WTC11 (cell line): Measurements from ENCODE around the gene KDM4C. TPM values are rescaled to one million over a fixed set of nuclear protein-coding genes. Genes with fewer than 3 reads are reported as not detected.

Experiments
- ATAC-seq: fragments of 200-7000 bp; cut with Tn5 transposase; 2 replicates; pipeline ENCODE4 v1.10.0; 2021; ENCODE audit warnings: mild to moderate bottlenecking, moderate library complexity
- CTCF ChIA-PET: fragments of 300-600 bp; sonication (Branson Sonifier 250); formaldehyde crosslinking; loops from one replicate; lab custom pipeline; 2021; ENCODE audit warnings: antibody characterized with exemption; lab: Charles Lee
- POLR2A ChIA-PET: fragments of 350-600 bp; sonication (Branson Sonifier 250); formaldehyde crosslinking; loops from one replicate; lab custom pipeline; 2021; ENCODE audit warnings: antibody characterized with exemption; lab: Charles Lee
- DNase-seq: peaks from one replicate; pipeline ENCODE4 v3.0.0; 2021; ENCODE audit warnings: low spot score
- H3K27ac Mint-ChIP-seq: 2 replicates; pipeline ENCODE4 v1.8.0; 2021; ENCODE audit warnings: mixed read lengths
- H3K27me3 Mint-ChIP-seq: 2 replicates; pipeline ENCODE4 v1.8.0; 2021; ENCODE audit warnings: low read depth, mild to moderate bottlenecking, moderate library complexity, mixed read lengths
- H3K36me3 Mint-ChIP-seq: 2 replicates; pipeline ENCODE4 v1.8.0; 2021; ENCODE audit warnings: mixed read lengths
- H3K4me1 Mint-ChIP-seq: 2 replicates; pipeline ENCODE4 v1.8.0; 2022; ENCODE audit warnings: mixed read lengths
- H3K4me3 Mint-ChIP-seq: 2 replicates; pipeline ENCODE4 v1.8.0; 2021; ENCODE audit warnings: mild to moderate bottlenecking, moderate library complexity, mixed read lengths
- H3K9me3 Mint-ChIP-seq: 2 replicates; pipeline ENCODE4 v1.8.0; 2021; ENCODE audit warnings: mixed read lengths
- ATF6 ChIP-seq: sonication (generic); formaldehyde crosslinking; IDR thresholded peaks from 2 replicates; pipeline ENCODE4 v1.8.1; 2023; ENCODE audit warnings: mild to moderate bottlenecking, missing genetic modification reagents
- CBFB ChIP-seq: sonication (generic); formaldehyde crosslinking; IDR thresholded peaks from 2 replicates; pipeline ENCODE4 v1.8.1; 2022; ENCODE audit warnings: mild to moderate bottlenecking, low read depth, missing genetic modification reagents
- CDX4 ChIP-seq: fragments of 250-450 bp; sonication (Bioruptor Pico); IDR thresholded peaks from 2 replicates; pipeline ENCODE4 v1.9.0; 2021; ENCODE audit warnings: moderate library complexity, mild to moderate bottlenecking, inconsistent platforms, borderline replicate concordance
- CREM ChIP-seq: sonication (generic); formaldehyde crosslinking; IDR thresholded peaks from 2 replicates; pipeline ENCODE4 v1.8.1; 2022; ENCODE audit warnings: mild to moderate bottlenecking, missing genetic modification reagents, moderate library complexity
- E2F5 ChIP-seq: sonication (generic); formaldehyde crosslinking; IDR thresholded peaks from 2 replicates; pipeline ENCODE4 v1.8.1; 2022; ENCODE audit warnings: mild to moderate bottlenecking, moderate library complexity, missing genetic modification reagents
- HMGA2 ChIP-seq: fragments of 250-450 bp; sonication (Bioruptor Pico); IDR thresholded peaks from 2 replicates; pipeline ENCODE4 v1.4.0; 2021; ENCODE audit warnings: mild to moderate bottlenecking, moderate library complexity
- IRF1 ChIP-seq: sonication (generic); formaldehyde crosslinking; IDR thresholded peaks from 2 replicates; pipeline ENCODE4 v1.8.0; 2023; ENCODE audit warnings: missing genetic modification reagents
- NFE2L1 ChIP-seq: sonication (generic); formaldehyde crosslinking; IDR thresholded peaks from 2 replicates; pipeline ENCODE4 v1.8.1; 2023; ENCODE audit warnings: missing genetic modification reagents
- NR1H2 ChIP-seq: sonication (generic); formaldehyde crosslinking; IDR thresholded peaks from 2 replicates; pipeline ENCODE4 v1.9.0; 2021; ENCODE audit warnings: mild to moderate bottlenecking, moderate library complexity, missing genetic modification reagents
- PREB ChIP-seq: sonication (generic); formaldehyde crosslinking; IDR thresholded peaks from 2 replicates; pipeline ENCODE4 v1.8.1; 2022; ENCODE audit warnings: mild to moderate bottlenecking, missing genetic modification reagents, moderate library complexity, borderline replicate concordance
- SOX15 ChIP-seq: fragments of 250-450 bp; sonication (Bioruptor Pico); IDR thresholded peaks from 2 replicates; pipeline ENCODE4 v1.9.0; 2021; ENCODE audit warnings: mild to moderate bottlenecking
- SP1 ChIP-seq: sonication (generic); formaldehyde crosslinking; conservative IDR thresholded peaks from 2 replicates; pipeline ENCODE4 v1.8.1; 2022; ENCODE audit warnings: missing genetic modification reagents
- STAT6 ChIP-seq: sonication (generic); formaldehyde crosslinking; conservative IDR thresholded peaks from 2 replicates; pipeline ENCODE4 v1.8.1; 2023; ENCODE audit warnings: mild to moderate bottlenecking, low read depth, missing genetic modification reagents, moderate library complexity
- TEAD1 ChIP-seq: sonication (generic); formaldehyde crosslinking; IDR thresholded peaks from 2 replicates; pipeline ENCODE4 v1.8.0; 2022; ENCODE audit warnings: mild to moderate bottlenecking, missing genetic modification reagents
- TP53 ChIP-seq: sonication (generic); formaldehyde crosslinking; IDR thresholded peaks from 2 replicates; pipeline ENCODE4 v1.8.1; 2023; ENCODE audit warnings: mild to moderate bottlenecking, missing genetic modification reagents
- ZNF121 ChIP-seq: sonication (generic); formaldehyde crosslinking; IDR thresholded peaks from 2 replicates; pipeline ENCODE4 v1.8.0; 2023; ENCODE audit warnings: missing genetic modification reagents
- ZNF281 ChIP-seq: sonication (generic); formaldehyde crosslinking; IDR thresholded peaks from 2 replicates; pipeline ENCODE4 v1.8.0; 2023; ENCODE audit warnings: mild to moderate bottlenecking, missing genetic modification reagents
- ZNF317 ChIP-seq: sonication (generic); formaldehyde crosslinking; IDR thresholded peaks from 2 replicates; pipeline ENCODE4 v1.8.1; 2023; ENCODE audit warnings: low read depth, mild to moderate bottlenecking, moderate library complexity, missing genetic modification reagents, borderline replicate concordance
- ZNF416 ChIP-seq: fragments of 250-450 bp; sonication (Bioruptor Pico); IDR thresholded peaks from 2 replicates; pipeline ENCODE4 v1.9.0; 2021; ENCODE audit warnings: mild to moderate bottlenecking, inconsistent platforms
- total RNA-seq: library from RNA; stranded (reverse); gene quantifications from 3 replicates; pipeline ENCODE4 v1.2.3, GENCODE V29; 2021

KDM4C gene
- total RNA-seq, 1 experiment from 2014 or later, result 29.2 TPM

GRCh38 chr9:7104625-7105024, 346.9 kb downstream of the KDM4C start (continued):
- TF ChIP-seq TP53 (CRISPR knock-in tag), result no peak
- TF ChIP-seq CDX4 (CRISPR knock-in tag), result no peak
- no peak for TF ChIP-seq NFE2L1 (CRISPR knock-in tag)
- TF ChIP-seq HMGA2 (CRISPR knock-in tag), result no peak
- no peak for TF ChIP-seq ZNF317 (CRISPR knock-in tag)
- no peak for TF ChIP-seq SOX15 (CRISPR knock-in tag)

- H3K27me3 Mint-ChIP-seq, result no peaks in the 10 kb centered on the region
- ChIA-PET POLR2A (no interaction called here), CTCF (no interaction called here)
- peaks cover 18% of the 10 kb centered on the region for H3K4me1 Mint-ChIP-seq
- H3K36me3 Mint-ChIP-seq, result peaks cover 8% of the 10 kb centered on the region
- TF ChIP-seq SP1 (CRISPR knock-in tag), result no peak
- DNase-seq (no peak), ATAC-seq (no peak)
- H3K27ac Mint-ChIP-seq, result no peak overlapping the region
- no peak overlapping the region for H3K4me3 Mint-ChIP-seq
- H3K9me3 Mint-ChIP-seq, result no peaks in the 10 kb centered on the region
Observed at GRCh38 chr9:7105095-7105494, 347.3 kb downstream of the KDM4C start.

GRCh38 chr9:7108936-7109335, 351.2 kb downstream of the KDM4C start:
- Mint-ChIP-seq H3K4me1 (peaks cover under 1% of the 10 kb centered on the region; the same call in 1 of the 2 replicates), H3K27ac (no peak overlapping the region), H3K9me3 (no peaks in the 10 kb centered on the region), H3K36me3 (peaks cover 3% of the 10 kb centered on the region), H3K4me3 (no peak overlapping the region), H3K27me3 (no peaks in the 10 kb centered on the region)
- no peak for ATAC-seq
- ChIA-PET POLR2A (no interaction called here), CTCF (no interaction called here)
- no peak for DNase-seq
- no peak for TF ChIP-seq ZNF281

GRCh38 chr9:7111413-7111812, 353.6 kb downstream of the KDM4C start:
- no peak overlapping the region for H3K4me3 Mint-ChIP-seq
- no peak for ATAC-seq
- CTCF ChIA-PET, result no interaction called here
- H3K27ac Mint-ChIP-seq, result no peak overlapping the region
- POLR2A ChIA-PET, result no interaction called here
- no peak for DNase-seq
- H3K4me1 Mint-ChIP-seq, result no peaks in the 10 kb centered on the region
- H3K9me3 Mint-ChIP-seq, result no peaks in the 10 kb centered on the region
- H3K27me3 Mint-ChIP-seq, result no peaks in the 10 kb centered on the region
- H3K36me3 Mint-ChIP-seq, result no peaks in the 10 kb centered on the region
- TF ChIP-seq ATF6 (CRISPR knock-in tag) (no peak), ZNF416 (CRISPR knock-in tag) (no peak), TEAD1 (CRISPR knock-in tag) (no peak), PREB (CRISPR knock-in tag) (no peak), CBFB (CRISPR knock-in tag) (no peak), ZNF121 (CRISPR knock-in tag) (no peak), CDX4 (CRISPR knock-in tag) (no peak), IRF1 (CRISPR knock-in tag) (no peak), SP1 (CRISPR knock-in tag) (no peak), STAT6 (CRISPR knock-in tag) (no peak), E2F5 (CRISPR knock-in tag) (no peak), NR1H2 (no peak), CREM (CRISPR knock-in tag) (no peak)
